Lung (tissue), 12 donors: Measurements from ENCODE around the gene TSC22D1. TPM values are rescaled to one million over a fixed set of nuclear protein-coding genes. Genes with fewer than 3 reads are reported as not detected.

Experiments
- ATAC-seq: fragments of 200-7000 bp; cut with Tn5 transposase; one replicate; pipeline ENCODE4 v1.9.1; 2020; ENCODE audit warnings: moderate number of reproducible peaks; ENCODE audit not compliant: insufficient read depth, low FRiP score
- DNase-seq, 3 donors: peaks; one replicate each; pipeline ENCODE4 v3.0.0-alpha.2; 2013 to 2017
- H3K27ac ChIP-seq, 2 donors: one replicate each; pipeline ENCODE4 v1.5.1; 2013; ENCODE audit warnings: mild to moderate bottlenecking in 2 of 2, moderate library complexity in 2 of 2, control low read depth in 1 of 2, inconsistent platforms in 1 of 2, low read depth in 1 of 2, low read length in 1 of 2
- H3K27me3 ChIP-seq, 3 donors: one replicate each; pipeline ENCODE4 v1.5.1; 2013; ENCODE audit warnings: low read length in 2 of 3; ENCODE audit not compliant: control insufficient read depth in 3 of 3, insufficient read depth in 3 of 3
- H3K36me3 ChIP-seq, 4 donors: one replicate each; pipeline ENCODE4 v1.5.1; 2013; ENCODE audit warnings: low read length in 4 of 4, mild to moderate bottlenecking in 1 of 4, moderate library complexity in 1 of 4; ENCODE audit not compliant: control insufficient read depth in 4 of 4, insufficient read depth in 4 of 4
- H3K4me1 ChIP-seq, 5 donors: one replicate each; pipeline ENCODE4 v1.5.1; 2013; ENCODE audit warnings: low read length in 5 of 5, mild to moderate bottlenecking in 2 of 5, moderate library complexity in 1 of 5; ENCODE audit not compliant: control insufficient read depth in 5 of 5, insufficient read depth in 5 of 5
- H3K4me3 ChIP-seq: one replicate; pipeline ENCODE4 v1.5.1; 2013; ENCODE audit warnings: mild to moderate bottlenecking, control low read depth, moderate library complexity
- H3K9ac ChIP-seq, 2 donors: one replicate each; pipeline ENCODE4 v1.5.1; 2013; ENCODE audit warnings: low read length in 2 of 2, control low read depth in 1 of 2; ENCODE audit not compliant: insufficient read depth in 1 of 2
- H3K9me3 ChIP-seq, 4 donors: one replicate each; pipeline ENCODE4 v1.5.1; 2013; ENCODE audit warnings: low read length in 3 of 4, mild to moderate bottlenecking in 1 of 4, moderate library complexity in 1 of 4; ENCODE audit not compliant: control insufficient read depth in 4 of 4, insufficient read depth in 3 of 4
- CTCF ChIP-seq: IDR thresholded peaks from 2 replicates; pipeline ENCODE4 v1.5.1; 2012; ENCODE audit warnings: mild to moderate bottlenecking; ENCODE audit errors: control extremely low read depth, extremely low read depth
- WGBS, 2 donors: extraction: QIAGEN DNeasy Blood & Tissue Kit; methylation state at CpG; one replicate each; pipeline ENCODE4 v1.1.7; 2013; 5-methylcytosine and 5-hydroxymethylcytosine counted together
- polyA plus RNA-seq, 2 donors: library from polyadenylated mRNA; stranded (reverse); fragments of 200-250 nt; gene quantifications; one replicate each; pipeline ENCODE4 v1.2.1, GENCODE V29; 2013
- total RNA-seq, 2 donors: library from RNA; depleted of rRNA in 1 of 2; stranded (reverse); fragments of >200 nt in 1 of 2; gene quantifications; one replicate each; pipeline ENCODE4 v1.2.1, GENCODE V29; 2014 to 2021
- donor health status: control.
- donor health status: control.
- donor health status: Bipolar disorder and iron deficiency.
- donor health status: healthy.
- donor health status: DM: yes; HTN: yes; CAD: no.

TSC22D1 gene
- total and polyA plus RNA-seq, 4 donors, result 77.0 to 179 (median 123) TPM

GRCh38 chr13:44464471-44464870 lies 111.7 kb downstream of the TSC22D1 start:
- Histone ChIP-seq H3K4me1 (peaks cover 0 to 5% (median 0%) of the 10 kb centered on the region in 5 donors), H3K9me3 (no peaks in the 10 kb centered on the region), H3K9ac (no peak overlapping the region), H3K27ac (no peak overlapping the region), H3K36me3 (no peaks in the 10 kb centered on the region), H3K27me3 (no peaks in the 10 kb centered on the region), H3K4me3 (no peak overlapping the region)
- TF ChIP-seq CTCF, result no peak
- DNase-seq (no peak), ATAC-seq (no peak)
- 79 to 93% methylated on average over 1 of the region's 1 CpG for WGBS, 2 donors

- no peak overlapping the region for H3K4me3 ChIP-seq
- peaks cover 0 to 5% (median 0%) of the 10 kb centered on the region in 5 donors for H3K4me1 ChIP-seq
Measured at GRCh38 chr13:44463759-44464158, 112.4 kb downstream of the TSC22D1 start.

GRCh38 chr13:44459674-44460073 lies 116.5 kb downstream of the TSC22D1 start:
- H3K9me3 ChIP-seq, result peaks cover 0 to 2% (median 0%) of the 10 kb centered on the region in 4 donors
- peaks cover 0 to 2% (median 0%) of the 10 kb centered on the region in 5 donors for H3K4me1 ChIP-seq
- DNase-seq (no peak), ATAC-seq (no peak)
- H3K27ac ChIP-seq, result no peak overlapping the region
- no peak overlapping the region for H3K4me3 ChIP-seq
- WGBS, 2 donors, result 94 to 96% methylated on average over 9 of the region's 9 CpGs
- no peak for TF ChIP-seq CTCF
- H3K36me3 ChIP-seq, result no peaks in the 10 kb centered on the region
- no peaks in the 10 kb centered on the region for H3K27me3 ChIP-seq
- no peak overlapping the region for H3K9ac ChIP-seq

More at GRCh38 chr13:44463759-44464158, 112.4 kb downstream of the TSC22D1 start:
- Histone ChIP-seq H3K9me3 (peaks cover 0 to 2% (median 0%) of the 10 kb centered on the region in 4 donors), H3K9ac (no peak overlapping the region), H3K27ac (no peak overlapping the region), H3K27me3 (no peaks in the 10 kb centered on the region), H3K36me3 (no peaks in the 10 kb centered on the region)
- no peak for TF ChIP-seq CTCF
- WGBS, 2 donors, result 80 to 100% methylated on average over 1 of the region's 1 CpG
- DNase-seq (no peak), ATAC-seq (no peak)
